Measurements from ENCODE around the gene SLC2A2. TPM values are rescaled to one million over a fixed set of nuclear protein-coding genes. Genes with fewer than 3 reads are reported as not detected.

The SLC2A2 gene
- total RNA-seq (2014; rRNA removed; shearing (Covaris generic); ENCODE audit: low replicate concordance) = not detected in 2 replicates

DNA sequence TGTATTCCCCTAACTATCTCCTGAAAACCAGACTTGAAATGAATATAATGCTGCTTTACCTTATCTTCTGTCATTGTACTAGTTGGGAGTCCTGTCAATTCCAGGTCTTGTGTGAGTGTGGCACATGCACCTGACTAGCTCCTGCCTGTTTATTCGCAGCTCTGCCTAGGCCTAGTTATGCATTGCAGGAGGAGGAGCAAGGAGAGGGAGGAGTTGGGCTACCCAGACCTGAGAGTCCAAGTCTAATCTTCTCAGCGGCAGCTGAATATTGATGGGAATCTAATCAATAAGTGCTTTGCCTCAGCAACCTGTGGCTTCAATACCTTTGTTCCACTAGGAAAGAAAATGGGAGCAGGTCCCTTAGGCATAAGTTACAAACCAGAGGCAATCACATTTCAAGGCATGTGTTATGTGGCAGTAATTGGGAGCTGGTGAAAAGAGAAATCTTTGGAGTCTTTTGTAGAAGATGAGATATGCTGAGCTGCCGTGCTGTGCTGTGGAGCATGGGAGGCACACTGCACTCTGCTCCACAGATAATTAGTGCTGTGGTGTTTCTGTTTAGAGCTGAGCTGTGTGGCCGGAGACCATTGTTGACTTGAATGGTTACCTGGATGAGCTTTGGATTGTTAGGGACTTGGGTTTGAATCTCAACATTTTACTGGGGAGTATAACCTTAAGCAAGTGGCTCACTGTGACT is at the start of gene SLC2A2:
Gene SLC2A2 (minus strand): TSS at position 124 of the 697 bp plus-strand sequence. CDS start 50 bp downstream, at position 74.
- Histone ChIP-seq H3K9me3 (ENCODE audit: low read length) (no peaks in the 10 kb centered on the region), H3K4me2 (ENCODE audit: low read depth, low read length, poor library complexity, severe bottlenecking) (no peak within 1 kb of the TSS), H3K79me2 (ENCODE audit: low read length) (no peaks in the 10 kb centered on the region), H3K9me2 (replicated peaks; ENCODE audit: insufficient read depth, low read length) (no peaks in the 10 kb centered on the region), H3K27me3 (ENCODE audit: low read length) (no peaks in the 10 kb centered on the region), H4K20me1 (ENCODE audit: insufficient read depth, low read depth, low read length) (no peaks in the 10 kb centered on the region), H3K27ac (ENCODE audit: low read length) (no peak within 1 kb of the TSS), H3K9ac (ENCODE audit: low read length) (no peak within 1 kb of the TSS), H3K4me3 (ENCODE audit: low read length) (no peak within 1 kb of the TSS), H2AFZ (ENCODE audit: low read length) (no peak within 1 kb of the TSS), H3K36me3 (ENCODE audit: insufficient read depth, low read length) (no peaks in the 10 kb centered on the region), H3K4me1 (ENCODE audit: low read length) (no peaks in the 10 kb centered on the region)
- DNase-seq = no peak

DNA sequence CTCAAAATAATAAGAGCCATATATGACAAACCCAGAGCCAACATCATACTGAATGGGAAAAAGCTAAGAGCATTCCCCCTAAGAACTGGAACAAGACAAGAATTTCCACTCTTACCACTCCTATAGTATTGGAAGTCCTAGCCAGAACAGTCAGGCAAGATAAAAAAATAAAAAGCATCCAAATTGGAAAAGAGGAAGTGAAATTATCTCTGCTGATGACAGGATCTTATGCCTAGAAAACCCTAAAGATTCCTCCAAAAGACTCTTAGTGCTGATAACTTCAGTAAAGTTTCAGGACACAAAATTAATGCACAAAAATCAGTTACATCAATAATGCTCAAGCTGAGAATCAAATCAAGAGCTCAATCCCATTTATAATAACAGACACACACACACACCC is 45.9 kb upstream of the SLC2A2 start:
- no peak overlapping the region for H3K9ac ChIP-seq (ENCODE audit: low read length)
- H4K20me1 ChIP-seq (ENCODE audit: insufficient read depth, low read depth, low read length) = no peaks in the 10 kb centered on the region
- H2AFZ ChIP-seq (ENCODE audit: low read length) = no peak overlapping the region
- no peak for DNase-seq
- H3K36me3 ChIP-seq (ENCODE audit: insufficient read depth, low read length) = no peaks in the 10 kb centered on the region
- H3K9me3 ChIP-seq (ENCODE audit: low read length) = no peaks in the 10 kb centered on the region
- H3K27me3 ChIP-seq (ENCODE audit: low read length) = no peaks in the 10 kb centered on the region
- H3K27ac ChIP-seq (ENCODE audit: low read length) = no peak overlapping the region
- H3K4me1 ChIP-seq (ENCODE audit: low read length) = no peaks in the 10 kb centered on the region
- H3K9me2 ChIP-seq (replicated peaks; ENCODE audit: insufficient read depth, low read length) = no peaks in the 10 kb centered on the region
- H3K4me2 ChIP-seq (ENCODE audit: low read depth, low read length, poor library complexity, severe bottlenecking) = no peak overlapping the region
- H3K79me2 ChIP-seq (ENCODE audit: low read length) = no peaks in the 10 kb centered on the region
- H3K4me3 ChIP-seq (ENCODE audit: low read length) = no peak overlapping the region

DNA sequence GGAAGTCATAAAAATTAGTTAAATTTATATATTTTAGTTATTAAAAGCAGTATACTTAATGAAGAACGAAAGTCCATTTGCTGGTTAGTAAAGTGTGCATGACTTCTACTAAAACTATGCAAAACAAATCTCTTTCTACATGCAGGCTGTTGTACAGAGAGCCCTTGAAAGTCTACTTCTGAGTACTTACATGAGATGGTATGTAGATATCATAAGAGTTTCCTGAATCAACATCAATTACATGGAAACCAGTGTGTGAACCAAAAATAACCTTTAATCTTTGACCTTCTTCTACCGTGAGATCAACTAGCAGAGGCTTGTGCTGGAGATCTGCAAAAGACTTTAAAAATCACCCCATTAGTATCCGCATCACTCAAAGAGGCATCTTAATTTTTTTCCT is 42.1 kb upstream of the SLC2A2 start:
- no peak for DNase-seq
- Histone ChIP-seq H3K79me2 (ENCODE audit: low read length) (no peaks in the 10 kb centered on the region), H3K36me3 (ENCODE audit: insufficient read depth, low read length) (no peaks in the 10 kb centered on the region), H2AFZ (ENCODE audit: low read length) (no peak overlapping the region), H3K9ac (ENCODE audit: low read length) (no peak overlapping the region), H3K27ac (ENCODE audit: low read length) (no peak overlapping the region), H3K4me3 (ENCODE audit: low read length) (no peak overlapping the region), H3K27me3 (ENCODE audit: low read length) (no peaks in the 10 kb centered on the region), H3K4me1 (ENCODE audit: low read length) (no peaks in the 10 kb centered on the region), H3K9me2 (replicated peaks; ENCODE audit: insufficient read depth, low read length) (no peaks in the 10 kb centered on the region), H3K4me2 (ENCODE audit: low read depth, low read length, poor library complexity, severe bottlenecking) (no peak overlapping the region), H4K20me1 (ENCODE audit: insufficient read depth, low read depth, low read length) (no peaks in the 10 kb centered on the region), H3K9me3 (ENCODE audit: low read length) (no peaks in the 10 kb centered on the region)

DNA sequence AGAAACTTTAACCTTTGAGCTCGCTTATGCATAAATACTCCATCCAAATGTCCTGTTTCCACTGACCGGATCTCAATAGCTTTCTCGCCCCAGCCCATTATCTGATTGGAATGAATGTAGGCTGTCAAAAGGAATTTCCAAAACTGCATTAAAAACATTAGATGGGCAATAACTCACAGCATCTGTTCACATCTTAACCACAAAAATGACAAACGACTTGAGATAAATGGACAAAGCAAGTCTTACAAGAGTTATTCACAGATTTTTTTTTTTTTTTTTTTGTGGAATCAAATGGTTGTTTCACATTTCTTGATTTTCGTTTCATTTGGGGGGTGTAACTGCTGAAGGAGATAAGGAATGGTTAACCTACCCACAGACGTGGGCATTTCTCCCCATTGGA is 39.7 kb upstream of the SLC2A2 start:
- no peaks in the 10 kb centered on the region for H3K36me3 ChIP-seq (ENCODE audit: insufficient read depth, low read length)
- no peaks in the 10 kb centered on the region; the same call in 1 of the 2 replicates for H3K27me3 ChIP-seq (ENCODE audit: low read length)
- no peaks in the 10 kb centered on the region for H3K79me2 ChIP-seq (ENCODE audit: low read length)
- H2AFZ ChIP-seq (ENCODE audit: low read length) = no peak overlapping the region
- no peak overlapping the region for H3K9ac ChIP-seq (ENCODE audit: low read length)
- H3K4me2 ChIP-seq (ENCODE audit: low read depth, low read length, poor library complexity, severe bottlenecking) = no peak overlapping the region
- DNase-seq = no peak
- no peak overlapping the region for H3K27ac ChIP-seq (ENCODE audit: low read length)
- H4K20me1 ChIP-seq (ENCODE audit: insufficient read depth, low read depth, low read length) = no peaks in the 10 kb centered on the region
- H3K9me3 ChIP-seq (ENCODE audit: low read length) = no peaks in the 10 kb centered on the region
- H3K4me3 ChIP-seq (ENCODE audit: low read length) = no peak overlapping the region
- H3K4me1 ChIP-seq (ENCODE audit: low read length) = no peaks in the 10 kb centered on the region
- no peaks in the 10 kb centered on the region for H3K9me2 ChIP-seq (replicated peaks; ENCODE audit: insufficient read depth, low read length)

DNA sequence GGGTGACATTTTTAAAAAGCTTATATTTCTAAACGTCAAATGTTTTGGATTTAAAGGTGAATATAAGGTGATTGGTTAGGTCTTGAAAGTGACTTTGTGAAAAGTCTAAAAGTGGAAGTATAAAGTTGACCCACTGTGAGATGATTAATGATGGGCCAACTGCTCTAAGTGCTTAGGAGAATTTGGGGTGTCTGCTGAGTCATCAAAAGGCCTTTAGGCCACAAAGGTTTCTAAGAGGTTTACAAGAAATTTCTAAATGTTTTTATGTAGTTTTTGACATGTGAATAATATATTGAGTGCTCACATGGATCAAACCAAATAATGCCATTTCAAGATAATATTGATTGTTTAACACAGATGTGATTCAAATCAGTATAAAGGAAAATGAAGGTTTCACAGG is 39.2 kb upstream of the SLC2A2 start:
- Histone ChIP-seq H3K36me3 (ENCODE audit: insufficient read depth, low read length) (no peaks in the 10 kb centered on the region), H2AFZ (ENCODE audit: low read length) (no peak overlapping the region), H4K20me1 (ENCODE audit: insufficient read depth, low read depth, low read length) (no peaks in the 10 kb centered on the region), H3K27ac (ENCODE audit: low read length) (no peak overlapping the region), H3K79me2 (ENCODE audit: low read length) (no peaks in the 10 kb centered on the region), H3K4me3 (ENCODE audit: low read length) (no peak overlapping the region), H3K9me3 (ENCODE audit: low read length) (no peaks in the 10 kb centered on the region), H3K9me2 (replicated peaks; ENCODE audit: insufficient read depth, low read length) (no peaks in the 10 kb centered on the region), H3K4me1 (ENCODE audit: low read length) (no peaks in the 10 kb centered on the region), H3K9ac (ENCODE audit: low read length) (no peak overlapping the region), H3K4me2 (ENCODE audit: low read depth, low read length, poor library complexity, severe bottlenecking) (no peak overlapping the region), H3K27me3 (ENCODE audit: low read length) (no peaks in the 10 kb centered on the region; the same call in 1 of the 2 replicates)
- no peak for DNase-seq

DNA sequence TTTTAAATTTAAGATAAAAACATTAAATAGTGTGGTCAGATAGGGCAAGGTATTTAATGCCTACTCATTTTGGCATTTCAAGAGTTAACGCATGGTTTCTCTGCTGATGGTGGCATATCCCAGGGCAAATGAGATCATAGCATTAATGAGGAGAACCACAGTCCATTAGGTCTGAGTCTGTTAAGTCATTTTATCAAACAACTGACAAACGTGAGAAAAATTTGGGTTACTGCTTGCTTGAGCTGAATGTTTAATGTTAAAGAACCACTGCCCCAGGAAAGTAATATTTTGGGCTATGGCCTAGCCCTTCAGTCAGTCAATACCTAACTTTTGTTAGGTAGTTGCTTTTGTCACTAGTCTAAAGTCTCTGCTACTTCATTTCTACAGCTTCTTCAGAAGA is 37.9 kb upstream of the SLC2A2 start:
- no peaks in the 10 kb centered on the region; the same call in 1 of the 2 replicates for H3K27me3 ChIP-seq (ENCODE audit: low read length)
- H3K4me1 ChIP-seq (ENCODE audit: low read length) = no peaks in the 10 kb centered on the region
- H3K9me2 ChIP-seq (replicated peaks; ENCODE audit: insufficient read depth, low read length) = no peaks in the 10 kb centered on the region
- no peaks in the 10 kb centered on the region for H4K20me1 ChIP-seq (ENCODE audit: insufficient read depth, low read depth, low read length)
- no peaks in the 10 kb centered on the region for H3K79me2 ChIP-seq (ENCODE audit: low read length)
- no peak overlapping the region for H3K4me3 ChIP-seq (ENCODE audit: low read length)
- no peak overlapping the region for H3K4me2 ChIP-seq (ENCODE audit: low read depth, low read length, poor library complexity, severe bottlenecking)
- no peak for DNase-seq
- H3K36me3 ChIP-seq (ENCODE audit: insufficient read depth, low read length) = no peaks in the 10 kb centered on the region
- no peak overlapping the region for H3K9ac ChIP-seq (ENCODE audit: low read length)
- no peak overlapping the region for H2AFZ ChIP-seq (ENCODE audit: low read length)
- H3K27ac ChIP-seq (ENCODE audit: low read length) = no peak overlapping the region
- no peaks in the 10 kb centered on the region for H3K9me3 ChIP-seq (ENCODE audit: low read length)

DNA sequence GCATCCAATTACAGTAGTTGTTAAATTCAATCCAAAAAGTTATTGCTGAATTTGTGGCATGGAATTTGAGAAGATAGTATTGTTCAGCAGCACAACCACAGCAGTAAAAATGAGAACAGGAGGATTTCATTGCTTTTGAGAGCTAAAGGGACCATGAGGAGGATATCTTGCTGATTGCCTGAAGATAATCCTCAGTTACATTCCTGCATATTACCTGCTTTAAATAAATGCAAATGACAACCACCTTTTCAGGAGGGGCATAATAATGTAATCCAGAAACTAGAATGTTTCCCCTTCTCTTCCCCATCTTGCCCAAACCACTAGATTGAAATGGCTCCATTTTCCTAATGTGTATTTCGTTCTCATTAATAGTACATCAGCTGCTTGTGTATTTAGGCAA is 35.2 kb upstream of the SLC2A2 start:
- no peak overlapping the region for H3K4me3 ChIP-seq (ENCODE audit: low read length)
- H3K4me2 ChIP-seq (ENCODE audit: low read depth, low read length, poor library complexity, severe bottlenecking) = no peak overlapping the region
- H3K79me2 ChIP-seq (ENCODE audit: low read length) = no peaks in the 10 kb centered on the region
- no peaks in the 10 kb centered on the region for H3K36me3 ChIP-seq (ENCODE audit: insufficient read depth, low read length)
- H3K9me2 ChIP-seq (replicated peaks; ENCODE audit: insufficient read depth, low read length) = no peaks in the 10 kb centered on the region
- H3K9ac ChIP-seq (ENCODE audit: low read length) = no peak overlapping the region
- no peak overlapping the region for H3K27ac ChIP-seq (ENCODE audit: low read length)
- DNase-seq = no peak
- H2AFZ ChIP-seq (ENCODE audit: low read length) = no peak overlapping the region
- no peaks in the 10 kb centered on the region; the same call in 1 of the 2 replicates for H3K27me3 ChIP-seq (ENCODE audit: low read length)
- H4K20me1 ChIP-seq (ENCODE audit: insufficient read depth, low read depth, low read length) = no peaks in the 10 kb centered on the region
- no peaks in the 10 kb centered on the region for H3K4me1 ChIP-seq (ENCODE audit: low read length)
- no peaks in the 10 kb centered on the region for H3K9me3 ChIP-seq (ENCODE audit: low read length)

DNA sequence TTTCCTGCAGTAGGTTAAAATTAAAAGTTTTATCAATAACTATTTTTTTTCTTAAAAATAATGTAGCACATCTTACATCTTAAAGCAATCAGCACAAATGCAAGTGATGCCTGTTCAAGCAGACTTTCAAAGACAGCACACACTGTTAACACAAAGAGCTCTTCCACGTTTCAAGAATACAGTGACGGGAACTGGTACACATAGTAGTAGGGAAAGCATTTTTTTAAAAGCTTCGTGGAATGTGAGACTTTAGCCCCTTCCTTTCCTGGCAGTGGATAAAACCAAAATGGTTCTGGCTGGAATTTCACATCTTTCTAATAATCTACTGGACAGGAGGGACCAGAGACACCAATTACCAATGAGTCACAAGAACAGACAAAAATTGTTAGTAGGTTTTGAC is 33.5 kb upstream of the SLC2A2 start:
- H3K9me2 ChIP-seq (replicated peaks; ENCODE audit: insufficient read depth, low read length) = no peaks in the 10 kb centered on the region
- H3K27me3 ChIP-seq (ENCODE audit: low read length) = no peaks in the 10 kb centered on the region; the same call in 1 of the 2 replicates
- no peak overlapping the region for H3K9ac ChIP-seq (ENCODE audit: low read length)
- no peaks in the 10 kb centered on the region for H3K9me3 ChIP-seq (ENCODE audit: low read length)
- no peak for DNase-seq
- no peaks in the 10 kb centered on the region for H4K20me1 ChIP-seq (ENCODE audit: insufficient read depth, low read depth, low read length)
- no peak overlapping the region for H3K4me2 ChIP-seq (ENCODE audit: low read depth, low read length, poor library complexity, severe bottlenecking)
- no peak overlapping the region for H2AFZ ChIP-seq (ENCODE audit: low read length)
- no peaks in the 10 kb centered on the region for H3K36me3 ChIP-seq (ENCODE audit: insufficient read depth, low read length)
- H3K4me3 ChIP-seq (ENCODE audit: low read length) = no peak overlapping the region
- H3K27ac ChIP-seq (ENCODE audit: low read length) = no peak overlapping the region
- H3K4me1 ChIP-seq (ENCODE audit: low read length) = no peaks in the 10 kb centered on the region
- no peaks in the 10 kb centered on the region for H3K79me2 ChIP-seq (ENCODE audit: low read length)
